Nephron (organoid): ENCODE measurements around the gene CTSF.

Experiments used
- H3K27ac Mint-ChIP-seq, 3 experiments: 2 replicates each; pipeline ENCODE4 v1.8.0; 2020; ENCODE audit warnings: mixed read lengths in 3 of 3, mild to moderate bottlenecking in 2 of 3, moderate library complexity in 1 of 3
- H3K27me3 Mint-ChIP-seq: 2 replicates; pipeline ENCODE4 v1.8.0; 2021; ENCODE audit warnings: low read depth, mild to moderate bottlenecking, moderate library complexity, mixed read lengths
- H3K36me3 Mint-ChIP-seq: 2 replicates; pipeline ENCODE4 v1.8.0; 2020; ENCODE audit warnings: low read depth, mixed read lengths
- H3K4me1 Mint-ChIP-seq: 2 replicates; pipeline ENCODE4 v1.8.0; 2020; ENCODE audit warnings: mixed read lengths
- H3K4me3 Mint-ChIP-seq, 3 experiments: 2 replicates each; pipeline ENCODE4 v1.8.0; 2020; ENCODE audit warnings: mild to moderate bottlenecking in 3 of 3, mixed read lengths in 3 of 3, moderate library complexity in 2 of 3
- H3K9me3 Mint-ChIP-seq: 2 replicates; pipeline ENCODE4 v1.8.0; 2020; ENCODE audit warnings: mixed read lengths
- CTCF ChIP-seq, 3 experiments: fragments of 200-600 bp; sonication (generic); IDR thresholded peaks; one replicate each; pipeline ENCODE4 v1.5.0; 2021; ENCODE audit warnings: antibody characterized with exemption in 3 of 3; ENCODE audit not compliant: unreplicated experiment in 3 of 3

Gene CTSF

GRCh38 chr11:66569076-66569475 is 670 bp upstream of the CTSF start:
- H3K9me3 Mint-ChIP-seq: peaks cover 3% of the 10 kb centered on the region
- H3K4me1 Mint-ChIP-seq: peaks cover 13% of the 10 kb centered on the region
- no peak overlapping the region for H3K27ac Mint-ChIP-seq
- no peak overlapping the region for H3K4me3 Mint-ChIP-seq
- H3K27me3 Mint-ChIP-seq: peaks cover 5% of the 10 kb centered on the region
- H3K36me3 Mint-ChIP-seq: no peaks in the 10 kb centered on the region
- TF ChIP-seq CTCF (IDR thresholded peaks at IDR 0.05; ENCODE audit: unreplicated experiment in 3 of 3): no peak

DNA sequence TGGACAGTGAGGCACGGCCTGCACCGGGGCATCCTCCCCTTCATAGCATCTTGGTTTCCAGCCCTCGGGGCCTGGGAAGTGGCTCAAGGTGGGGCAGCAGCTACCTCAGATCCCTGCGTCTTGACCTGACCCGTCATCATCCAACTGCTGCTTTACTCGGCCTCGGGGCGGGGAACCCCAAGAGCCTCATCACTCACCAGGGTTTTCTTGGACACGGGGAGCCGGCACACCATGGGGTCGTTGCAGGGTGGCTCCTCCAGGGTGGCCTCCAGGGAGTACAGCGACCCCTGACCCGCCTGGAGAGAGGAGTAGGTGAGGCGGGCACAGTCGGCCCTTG is 651 bp downstream of the CTSF start:
- Mint-ChIP-seq H3K9me3 (no peaks in the 10 kb centered on the region), H3K4me3 (no peak overlapping the region), H3K36me3 (no peaks in the 10 kb centered on the region), H3K27ac (no peak overlapping the region), H3K4me1 (peaks cover 13% of the 10 kb centered on the region), H3K27me3 (peaks cover 5% of the 10 kb centered on the region)
- no peak for TF ChIP-seq CTCF (IDR thresholded peaks at IDR 0.05; ENCODE audit: unreplicated experiment in 3 of 3)

DNA sequence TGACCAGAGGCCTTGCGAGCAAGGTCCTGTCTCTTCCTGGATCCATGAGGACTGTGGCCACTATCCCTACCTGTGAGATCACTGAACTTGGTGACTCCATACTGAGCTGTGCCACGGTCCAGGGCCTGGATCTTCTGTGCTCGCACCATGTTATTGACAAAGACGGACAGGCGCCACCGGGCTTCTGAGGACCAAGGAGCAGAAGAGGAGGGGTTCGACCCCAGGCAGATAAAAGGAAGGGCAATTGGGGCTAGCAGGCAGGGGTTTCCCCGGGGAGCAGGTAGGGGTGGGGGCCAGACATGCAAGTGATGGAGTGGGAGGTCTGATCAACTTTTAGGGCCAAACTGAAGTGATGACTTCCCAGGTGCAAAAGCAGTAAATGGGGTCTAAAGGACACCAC is 2.2 kb downstream of the CTSF start:
- no peak for TF ChIP-seq CTCF (IDR thresholded peaks at IDR 0.05; ENCODE audit: unreplicated experiment in 3 of 3)

GRCh38 chr11:66564984-66565383 is 3.4 kb downstream of the CTSF start:
- H3K36me3 Mint-ChIP-seq: no peaks in the 10 kb centered on the region
- no peak for TF ChIP-seq CTCF (IDR thresholded peaks at IDR 0.05; ENCODE audit: unreplicated experiment in 3 of 3)
- no peak overlapping the region for H3K27ac Mint-ChIP-seq
- H3K9me3 Mint-ChIP-seq: no peaks in the 10 kb centered on the region
- H3K27me3 Mint-ChIP-seq: peaks cover under 1% of the 10 kb centered on the region
- no peak overlapping the region for H3K4me3 Mint-ChIP-seq
- peaks cover 3% of the 10 kb centered on the region for H3K4me1 Mint-ChIP-seq

More for the DNA sequence above, 2.2 kb downstream of the CTSF start:
- H3K9me3 Mint-ChIP-seq: no peaks in the 10 kb centered on the region
- H3K36me3 Mint-ChIP-seq: no peaks in the 10 kb centered on the region
- H3K27ac Mint-ChIP-seq: no peak overlapping the region
- peaks cover 13% of the 10 kb centered on the region for H3K4me1 Mint-ChIP-seq
- peaks cover 5% of the 10 kb centered on the region for H3K27me3 Mint-ChIP-seq
- no peak overlapping the region for H3K4me3 Mint-ChIP-seq

- no peak for TF ChIP-seq CTCF (IDR thresholded peaks at IDR 0.05; ENCODE audit: unreplicated experiment in 3 of 3)
- Mint-ChIP-seq H3K27me3 (no peaks in the 10 kb centered on the region), H3K36me3 (no peaks in the 10 kb centered on the region), H3K9me3 (no peaks in the 10 kb centered on the region), H3K4me1 (no peaks in the 10 kb centered on the region), H3K4me3 (no peak overlapping the region), H3K27ac (no peak overlapping the region)
Observed at GRCh38 chr11:66564538-66564937, 3.9 kb downstream of the CTSF start.

DNA sequence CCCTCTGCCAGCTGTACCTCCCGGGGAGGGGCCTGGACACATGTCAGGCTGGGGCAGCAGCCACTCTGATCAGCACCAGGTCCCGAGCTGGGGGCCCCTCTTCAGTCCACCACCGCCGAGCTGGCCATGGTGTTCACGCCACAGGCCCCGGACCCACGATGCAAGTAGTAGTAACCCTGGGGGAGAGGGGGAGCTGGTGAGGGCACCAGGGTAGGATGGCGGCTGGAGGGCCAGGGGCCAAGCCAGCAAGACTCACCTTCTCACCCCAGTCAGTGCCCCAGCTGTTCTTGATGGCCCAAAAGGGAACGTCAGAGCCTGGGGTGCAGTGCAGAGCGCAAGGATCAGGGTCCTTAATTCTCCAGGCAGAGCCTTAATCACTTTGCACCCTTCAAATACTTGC is 4.6 kb downstream of the CTSF start:
- Mint-ChIP-seq H3K9me3 (no peaks in the 10 kb centered on the region), H3K27me3 (no peaks in the 10 kb centered on the region), H3K36me3 (no peaks in the 10 kb centered on the region), H3K4me3 (no peak overlapping the region), H3K4me1 (no peaks in the 10 kb centered on the region), H3K27ac (no peak overlapping the region)
- TF ChIP-seq CTCF (IDR thresholded peaks at IDR 0.05; ENCODE audit: unreplicated experiment in 3 of 3): no peak
